HepG2 (cell line): ENCODE measurements around the gene CD109. TPM values are rescaled to one million over a fixed set of nuclear protein-coding genes. Genes with fewer than 3 reads are reported as not detected.

Source experiments
- CTCF ChIP-seq: sonication (generic); formaldehyde crosslinking; IDR thresholded peaks from 2 replicates; pipeline ENCODE4 v1.5.0; 2020; ENCODE audit warnings: mild to moderate bottlenecking, missing genetic modification reagents, moderate library complexity
- DRAP1 ChIP-seq: IDR thresholded peaks from 2 replicates; pipeline ENCODE4 v1.6.1; 2016; ENCODE audit warnings: missing genetic modification reagents, missing compliant biosample characterization
- HMG20A ChIP-seq: IDR thresholded peaks from 2 replicates; pipeline ENCODE4 v1.6.1; 2016; ENCODE audit warnings: borderline replicate concordance
- JARID2 ChIP-seq: sonication (generic); formaldehyde crosslinking; IDR thresholded peaks from 2 replicates; pipeline ENCODE4 v1.8.1; 2023; ENCODE audit warnings: missing genetic modification reagents, inconsistent platforms; ENCODE audit not compliant: insufficient replicate concordance
- MED1 ChIP-seq: sonication (generic); formaldehyde crosslinking; IDR thresholded peaks from 2 replicates; pipeline ENCODE4 v1.4.0; 2020; ENCODE audit warnings: missing genetic modification reagents
- MXD1 ChIP-seq: sonication (generic); formaldehyde crosslinking; IDR thresholded peaks from 2 replicates; pipeline ENCODE4 v1.4.0; 2020; ENCODE audit warnings: mild to moderate bottlenecking, missing genetic modification reagents
- NCOR1 ChIP-seq: fragments of 200-600 bp; sonication (generic); IDR thresholded peaks from 2 replicates; pipeline ENCODE4 v1.7.0; 2017; ENCODE audit warnings: antibody characterized with exemption, low read length, borderline replicate concordance
- NR2C2 ChIP-seq: sonication (generic); formaldehyde crosslinking; IDR thresholded peaks from 2 replicates; pipeline ENCODE4 v1.4.0; 2020; ENCODE audit warnings: missing genetic modification reagents, mild to moderate bottlenecking, moderate library complexity, borderline replicate concordance
- PRPF4 ChIP-seq: fragments of 200-400 bp; formaldehyde crosslinking; IDR thresholded peaks from 2 replicates; pipeline ENCODE4 v1.6.1; 2016; ENCODE audit warnings: low read length, low read depth; ENCODE audit not compliant: poor library complexity, severe bottlenecking
- RFX1 ChIP-seq: fragments of 450-650 bp; IDR thresholded peaks from 2 replicates; pipeline ENCODE4 v1.6.1; 2017
- SAP130 ChIP-seq: IDR thresholded peaks from 2 replicates; pipeline ENCODE4 v1.6.1; 2016; ENCODE audit warnings: low read depth
- SOX6 ChIP-seq, 2 experiments: fragments of 450-650 bp in 1 of 2; sonication (generic) in 1 of 2; formaldehyde crosslinking in 1 of 2; IDR thresholded peaks; 2 replicates each; pipeline versions ENCODE4 v1.4.0 to v1.6.1; 2017 to 2020; ENCODE audit warnings: antibody characterized with exemption in 1 of 2, mild to moderate bottlenecking in 1 of 2, missing genetic modification reagents in 1 of 2
- SP1 ChIP-seq, 2 experiments: fragments of 450-650 bp in 1 of 2; sonication (generic) in 1 of 2; formaldehyde crosslinking in 1 of 2; IDR thresholded peaks; 2 replicates each; pipeline versions ENCODE4 v1.4.0 to v1.6.1; 2016 to 2020; ENCODE audit warnings: missing genetic modification reagents in 1 of 2
- STAG1 ChIP-seq: sonication (generic); formaldehyde crosslinking; IDR thresholded peaks from 2 replicates; pipeline ENCODE4 v1.4.0; 2020; ENCODE audit warnings: missing genetic modification reagents
- USF2 ChIP-seq, 2 experiments: sonication (generic) in 1 of 2; formaldehyde crosslinking in 1 of 2; IDR thresholded peaks; 2 replicates each; pipeline versions ENCODE4 v1.5.1 to v1.6.1; 2011 to 2020; ENCODE audit warnings: borderline replicate concordance in 1 of 2, low read depth in 1 of 2, low read length in 1 of 2, mild to moderate bottlenecking in 1 of 2, missing genetic modification reagents in 1 of 2, moderate library complexity in 1 of 2
- ZBTB4 ChIP-seq: sonication (generic); formaldehyde crosslinking; IDR thresholded peaks from 2 replicates; pipeline ENCODE4 v1.4.0; 2020; ENCODE audit warnings: missing genetic modification reagents, mild to moderate bottlenecking, borderline replicate concordance
- ZNF460 ChIP-seq: sonication (generic); formaldehyde crosslinking; IDR thresholded peaks from 2 replicates; pipeline ENCODE4 v1.5.1; 2020; ENCODE audit warnings: missing genetic modification reagents, mild to moderate bottlenecking, borderline replicate concordance
- ZSCAN9 ChIP-seq: IDR thresholded peaks from 2 replicates; pipeline ENCODE4 v1.6.1; 2016; ENCODE audit warnings: borderline replicate concordance
- polyA plus RNA-seq, 8 experiments: library from polyadenylated mRNA; depleted of rRNA in 3 of 8; stranded (reverse) in 7 of 8; unstranded in 1 of 8; fragments of >200 nt; fragmentation: Illumina TruSeq in 4 of 8; extraction: Trizol in 4 of 8; gene quantifications; 2 replicates each; pipeline versions ENCODE4 v1.2.1 to v1.2.3, GENCODE V29; 2011 to 2016; ENCODE audit warnings: low read depth in 4 of 8, missing spikeins in 1 of 8, mixed read lengths in 1 of 8; ENCODE audit not compliant: insufficient read depth in 1 of 8
- total RNA-seq, 5 experiments: library from RNA; depleted of rRNA; stranded (reverse); fragments of >200 nt; fragmentation: Illumina TruSeq; extraction: Trizol; gene quantifications; 2 replicates each; pipeline ENCODE4 v1.2.3, GENCODE V29; 2016; ENCODE audit warnings: low read depth in 1 of 5

CD109 gene
- total and polyA plus RNA-seq, 2 of the 13 experiments (the other 11 are each of a cell fraction or from before 2014, with no cell fraction given): 0.93 to 2.1 TPM

GRCh38 chr6:73652637-73653570 lies 43.1 kb upstream of the CD109 start (continued):
- TF ChIP-seq CTCF: peak; percentile 27
- TF ChIP-seq ZNF460 (CRISPR knock-in tag): no peak
- TF ChIP-seq USF2 (IDR thresholded peaks at IDR 0.05; ENCODE audit: low read depth, low read length): peak; percentile 32; the same call in 1 of the 2 replicates
- TF ChIP-seq USF2 (CRISPR knock-in tag; IDR thresholded peaks at IDR 0.05; ENCODE audit: borderline replicate concordance): peak; percentile 66; the same call in 1 of the 2 replicates
- TF ChIP-seq STAG1 (CRISPR knock-in tag): peak; percentile 21
- no peak for TF ChIP-seq SOX6 (IDR thresholded peaks at IDR 0.05)
- 0 out of 2 replicates have a peak, but pooled peaks have one; percentile 33 for TF ChIP-seq SOX6 (CRISPR knock-in tag; IDR thresholded peaks at IDR 0.05)
- TF ChIP-seq MED1 (CRISPR knock-in tag): no peak
- 0 out of 2 replicates have a peak, but pooled peaks have one; percentile 8 for TF ChIP-seq NR2C2 (CRISPR knock-in tag)
- no peak for TF ChIP-seq NCOR1
- no peak for TF ChIP-seq HMG20A
- TF ChIP-seq JARID2: no peak
- 0 out of 2 replicates have a peak, but pooled peaks have one; percentile 8 for TF ChIP-seq ZSCAN9 (CRISPR knock-in tag)
- peak; percentile 56 for TF ChIP-seq SAP130 (CRISPR knock-in tag)
- no peak for TF ChIP-seq MXD1
- TF ChIP-seq DRAP1 (CRISPR knock-in tag): peak; percentile 23; the same call in 1 of the 2 replicates
- no peak for TF ChIP-seq SP1 (IDR thresholded peaks at IDR 0.05)
- no peak for TF ChIP-seq SP1 (CRISPR knock-in tag; IDR thresholded peaks at IDR 0.05)
- no peak for TF ChIP-seq PRPF4
- no peak for TF ChIP-seq ZBTB4 (CRISPR knock-in tag)
- TF ChIP-seq RFX1: no peak
